Ishikawa (cell line): ENCODE data around the gene HBS1L.

ENCODE experiments used
- CEBPB ChIP-seq: IDR thresholded peaks from 2 replicates; pipeline ENCODE4 v1.6.1; 2012
- CREB1 ChIP-seq: IDR thresholded peaks from 2 replicates; pipeline ENCODE4 v1.6.1; 2012; ENCODE audit warnings: low read depth
- EGR1 ChIP-seq: IDR thresholded peaks from 2 replicates; pipeline ENCODE4 v1.6.1; 2012
- EP300 ChIP-seq: IDR thresholded peaks from 2 replicates; pipeline ENCODE4 v1.6.1; 2012; ENCODE audit warnings: borderline replicate concordance
- FOXM1 ChIP-seq: IDR thresholded peaks from 2 replicates; pipeline ENCODE4 v1.6.1; 2012; ENCODE audit warnings: low read depth, borderline replicate concordance
- MAX ChIP-seq: IDR thresholded peaks from 2 replicates; pipeline ENCODE4 v1.6.1; 2012
- NFIC ChIP-seq: IDR thresholded peaks from 2 replicates; pipeline ENCODE4 v1.6.1; 2012
- RAD21 ChIP-seq: IDR thresholded peaks from 2 replicates; pipeline ENCODE4 v1.6.1; 2012; ENCODE audit warnings: low read depth
- TAF1 ChIP-seq: IDR thresholded peaks from 2 replicates; pipeline ENCODE4 v1.6.1; 2012; ENCODE audit warnings: low read depth, mild to moderate bottlenecking
- TCF12 ChIP-seq: IDR thresholded peaks from 2 replicates; pipeline ENCODE4 v1.6.1; 2012; ENCODE audit warnings: low read depth
- TEAD4 ChIP-seq: IDR thresholded peaks from 2 replicates; pipeline ENCODE4 v1.6.1; 2012
- USF1 ChIP-seq: IDR thresholded peaks from 2 replicates; pipeline ENCODE4 v1.6.1; 2012
- YY1 ChIP-seq: IDR thresholded peaks from 2 replicates; pipeline ENCODE4 v1.6.1; 2012; ENCODE audit warnings: low read depth
- ZBTB7A ChIP-seq: IDR thresholded peaks from 2 replicates; pipeline ENCODE4 v1.6.1; 2012; ENCODE audit warnings: low read depth
- TF ChIP-seq, protein P1 (sequence below): IDR thresholded peaks from 2 replicates; pipeline ENCODE4 v1.6.1; 2012; ENCODE audit warnings: low read depth, mild to moderate bottlenecking

HBS1L gene

DNA sequence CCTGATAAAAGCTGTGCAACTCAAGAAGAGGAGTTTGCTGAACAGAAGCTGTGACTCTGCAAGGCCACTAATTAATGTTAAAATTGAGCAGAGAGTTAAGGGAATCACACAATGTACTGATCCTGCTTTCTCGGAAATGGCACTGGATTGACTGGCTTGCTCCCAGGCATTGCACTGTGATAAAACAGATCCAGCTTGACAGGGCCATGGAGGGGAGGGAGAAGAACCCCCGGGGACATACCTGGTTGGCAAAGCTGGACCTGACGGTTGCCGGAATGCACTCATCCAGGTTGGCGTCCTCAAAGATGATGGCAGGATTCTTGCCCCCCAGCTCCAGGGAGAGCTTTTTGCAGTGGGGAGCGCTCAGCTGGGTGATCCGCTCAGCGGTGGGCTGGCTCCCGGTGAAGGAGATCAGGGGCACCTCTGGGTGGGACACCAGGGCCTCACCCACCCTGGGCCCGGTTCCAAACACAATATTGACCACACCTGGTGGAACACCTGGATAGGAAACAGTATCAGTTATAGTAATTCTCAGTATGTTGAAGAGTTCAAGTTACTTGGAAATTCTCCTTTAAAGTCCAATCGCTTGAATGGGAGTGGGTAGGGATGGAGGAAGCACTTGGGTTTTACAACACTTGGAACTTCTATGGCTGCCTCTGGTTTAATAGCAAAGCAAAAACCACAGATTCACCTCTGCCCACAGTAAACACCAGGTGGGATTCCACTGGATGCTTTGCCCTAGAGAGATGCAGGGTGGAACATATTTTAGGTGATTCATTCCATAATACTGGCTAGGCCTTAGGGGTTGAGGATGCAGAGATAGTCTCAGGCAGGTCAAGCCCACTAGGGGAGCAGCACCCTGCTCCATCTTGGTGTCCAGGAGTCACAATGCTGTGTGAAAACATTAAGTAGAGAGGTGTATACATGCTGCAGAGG lies 121.8 kb downstream of the HBS1L start:
- no peak for TF ChIP-seq CEBPB
- TF ChIP-seq TCF12: no peak
- no peak for TF ChIP-seq TAF1
- TF ChIP-seq TEAD4: no peak

DNA sequence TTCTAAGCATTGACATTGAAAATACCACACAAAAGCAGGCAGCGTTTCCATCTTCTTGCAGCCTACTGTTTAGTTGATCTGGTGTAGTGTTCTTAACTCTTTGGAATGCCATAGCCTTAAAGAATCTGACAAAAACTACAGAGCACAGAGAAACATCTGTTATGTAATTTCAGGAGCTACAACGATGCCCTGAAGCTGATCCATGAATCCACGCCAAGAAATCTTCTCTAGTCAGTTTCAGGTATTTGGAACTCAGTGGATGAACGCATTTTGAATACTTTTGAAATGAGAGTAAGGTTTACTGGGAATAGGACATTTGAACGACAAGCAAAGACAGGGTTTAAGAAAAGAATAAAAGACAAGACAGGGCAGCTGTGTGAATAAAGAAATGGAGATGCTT lies 122.5 kb downstream of the HBS1L start:
- TF ChIP-seq, protein P1, sequence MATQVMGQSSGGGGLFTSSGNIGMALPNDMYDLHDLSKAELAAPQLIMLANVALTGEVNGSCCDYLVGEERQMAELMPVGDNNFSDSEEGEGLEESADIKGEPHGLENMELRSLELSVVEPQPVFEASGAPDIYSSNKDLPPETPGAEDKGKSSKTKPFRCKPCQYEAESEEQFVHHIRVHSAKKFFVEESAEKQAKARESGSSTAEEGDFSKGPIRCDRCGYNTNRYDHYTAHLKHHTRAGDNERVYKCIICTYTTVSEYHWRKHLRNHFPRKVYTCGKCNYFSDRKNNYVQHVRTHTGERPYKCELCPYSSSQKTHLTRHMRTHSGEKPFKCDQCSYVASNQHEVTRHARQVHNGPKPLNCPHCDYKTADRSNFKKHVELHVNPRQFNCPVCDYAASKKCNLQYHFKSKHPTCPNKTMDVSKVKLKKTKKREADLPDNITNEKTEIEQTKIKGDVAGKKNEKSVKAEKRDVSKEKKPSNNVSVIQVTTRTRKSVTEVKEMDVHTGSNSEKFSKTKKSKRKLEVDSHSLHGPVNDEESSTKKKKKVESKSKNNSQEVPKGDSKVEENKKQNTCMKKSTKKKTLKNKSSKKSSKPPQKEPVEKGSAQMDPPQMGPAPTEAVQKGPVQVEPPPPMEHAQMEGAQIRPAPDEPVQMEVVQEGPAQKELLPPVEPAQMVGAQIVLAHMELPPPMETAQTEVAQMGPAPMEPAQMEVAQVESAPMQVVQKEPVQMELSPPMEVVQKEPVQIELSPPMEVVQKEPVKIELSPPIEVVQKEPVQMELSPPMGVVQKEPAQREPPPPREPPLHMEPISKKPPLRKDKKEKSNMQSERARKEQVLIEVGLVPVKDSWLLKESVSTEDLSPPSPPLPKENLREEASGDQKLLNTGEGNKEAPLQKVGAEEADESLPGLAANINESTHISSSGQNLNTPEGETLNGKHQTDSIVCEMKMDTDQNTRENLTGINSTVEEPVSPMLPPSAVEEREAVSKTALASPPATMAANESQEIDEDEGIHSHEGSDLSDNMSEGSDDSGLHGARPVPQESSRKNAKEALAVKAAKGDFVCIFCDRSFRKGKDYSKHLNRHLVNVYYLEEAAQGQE: no peak
- TF ChIP-seq CEBPB (no peak), YY1 (no peak), EP300 (no peak), RAD21 (no peak), USF1 (no peak), CREB1 (no peak), TCF12 (no peak), EGR1 (no peak), TEAD4 (no peak), ZBTB7A (no peak), MAX (no peak), TAF1 (no peak), NFIC (no peak), FOXM1 (no peak)

- TF ChIP-seq ZBTB7A (no peak), RAD21 (no peak), MAX (no peak)
- TF ChIP-seq, protein P1: no peak
Observed at GRCh38 chr6:134930463-134930862, 124.2 kb downstream of the HBS1L start.

GRCh38 chr6:134928151-134928900 lies 126.3 kb downstream of the HBS1L start:
- TF ChIP-seq ZBTB7A (no peak), CREB1 (no peak), NFIC (no peak), EP300 (no peak), YY1 (no peak), TAF1 (no peak)

DNA sequence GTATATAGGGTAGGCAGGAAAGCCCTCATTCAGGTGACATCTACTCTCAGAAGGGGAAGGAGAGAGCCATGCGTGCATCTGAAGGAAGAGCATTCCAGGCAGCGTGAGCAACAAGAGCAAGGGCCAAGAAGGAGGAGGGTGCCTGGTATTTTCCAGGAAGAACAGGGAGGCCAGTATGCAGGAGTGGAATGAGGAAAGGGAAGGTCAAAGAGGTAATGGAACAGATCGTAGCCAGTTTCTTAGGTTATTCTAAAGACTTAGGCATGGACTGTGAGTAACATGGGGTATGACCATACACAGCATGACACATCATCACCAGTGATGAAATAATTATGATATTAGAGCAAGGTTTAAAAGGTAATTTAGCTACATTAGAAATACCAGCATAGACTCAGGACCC lies 128.8 kb downstream of the HBS1L start:
- TF ChIP-seq, protein P1: no peak
- TF ChIP-seq YY1: no peak
- no peak for TF ChIP-seq MAX
- no peak for TF ChIP-seq RAD21
- TF ChIP-seq NFIC: no peak
- no peak for TF ChIP-seq CEBPB
- no peak for TF ChIP-seq TEAD4
- TF ChIP-seq EP300: no peak
- TF ChIP-seq TAF1: no peak
- no peak for TF ChIP-seq FOXM1
- no peak for TF ChIP-seq CREB1
- TF ChIP-seq ZBTB7A: no peak
- TF ChIP-seq TCF12: no peak
- no peak for TF ChIP-seq EGR1
